ENCODE data around the gene TP53I13. TPM values are rescaled to one million over a fixed set of nuclear protein-coding genes. Genes with fewer than 3 reads are reported as not detected.

The TP53I13 gene
- total RNA-seq, 1 experiment from 2014 or later = 33.3 TPM

- intact Hi-C loops (cut with micrococcal nuclease) = no loop called here
- Histone ChIP-seq H3K4me3 (replicated peaks in 1 of 2; ENCODE audit: low read depth in 1 of 2, low read length in 2 of 2) (no peak overlapping the region), H3K4me2 (ENCODE audit: low read length) (no peak overlapping the region), H3K27ac (ENCODE audit: low read depth, low read length) (peak overlapping the region; percentile 32; the same call in 1 of the 2 replicates), H3K9me2 (ENCODE audit: insufficient read depth) (no peaks in the 10 kb centered on the region), H3K27me3 (ENCODE audit: insufficient read depth, low read length) (no peaks in the 10 kb centered on the region), H3K4me1 (ENCODE audit: control insufficient read depth in 1 of 2, insufficient read depth in 2 of 2, low read length in 2 of 2) (peaks cover 13 to 53% of the 10 kb centered on the region in 2 experiments; a peak in 3 of 4 replicates), H3K9ac (ENCODE audit: low read length) (no peak overlapping the region), H2AFZ (ENCODE audit: low read depth, low read length, poor library complexity, severe bottlenecking) (no peak overlapping the region), H3K79me2 (ENCODE audit: insufficient read depth, low read length) (peaks cover 62% of the 10 kb centered on the region), H3K36me3 (ENCODE audit: control insufficient read depth in 1 of 2, insufficient read depth in 2 of 2, low read length in 2 of 2) (peaks cover 2 to 4% of the 10 kb centered on the region in 2 experiments; a peak in 2 of 4 replicates), H3K9me3 (ENCODE audit: control insufficient read depth in 1 of 2, insufficient read depth in 1 of 2, low read depth in 1 of 2, low read length in 2 of 2) (no peaks in the 10 kb centered on the region), H4K20me1 (ENCODE audit: insufficient read depth) (no peaks in the 10 kb centered on the region)
- TF ChIP-seq ELF1 (IDR thresholded peaks at IDR 0.05; ENCODE audit: borderline replicate concordance, low read depth) (no peak), YY1 (IDR thresholded peaks at IDR 0.05; ENCODE audit: extremely low read depth, insufficient replicate concordance, low read depth, low read length) (no peak), EZH2 (IDR thresholded peaks at IDR 0.05) (no peak), EGR1 (IDR thresholded peaks at IDR 0.05; ENCODE audit: low read depth) (no peak), POLR2A (IDR thresholded peaks at IDR 0.05; ENCODE audit: borderline replicate concordance, extremely low read depth, insufficient read depth, insufficient read length) (no peak), CEBPB (IDR thresholded peaks at IDR 0.05; ENCODE audit: low read depth) (no peak), ZNF274 (IDR thresholded peaks at IDR 0.05; ENCODE audit: low read depth, low read length) (no peak), ATF3 (IDR thresholded peaks at IDR 0.05) (no peak), SIN3A (IDR thresholded peaks at IDR 0.05; ENCODE audit: low read depth) (no peak), CBX3 (IDR thresholded peaks at IDR 0.05; ENCODE audit: low read depth) (no peak), SRF (IDR thresholded peaks at IDR 0.05; ENCODE audit: low read depth) (no peak), REST (IDR thresholded peaks at IDR 0.05; ENCODE audit: low read depth) (no peak), ZBTB33 (IDR thresholded peaks at IDR 0.05; ENCODE audit: extremely low read depth, insufficient replicate concordance, low read length) (no peak), ZFX (IDR thresholded peaks at IDR 0.05) (no peak), MAX (IDR thresholded peaks at IDR 0.05) (no peak), FOSL1 (IDR thresholded peaks at IDR 0.05; ENCODE audit: low read depth) (no peak)
- ATAC-seq = no peak
- ChIA-PET POLR2A (no interaction called here), CTCF (interaction anchor here (1.0 kb wide), 1 partner anchor 7 kb away, joined by 4 read pairs; no protein-coding TSS in a partner anchor), RAD21 (ENCODE audit: low non-redundant PET in 1 of 2, low total read pairs in 2 of 2, uncharacterized antibody in 2 of 2, unreplicated experiment in 2 of 2) (no interaction called here)
- no TSS peak for BruUV-seq (replicated peaks)
- no peak for DNase-seq (ENCODE audit: low read depth, low spot score)
Observed at GRCh38 chr17:29584452-29585079, 16.1 kb downstream of the TP53I13 start.

Measured in HCT116 (cell line).